ENCODE results near the gene ZNF175. TPM values are rescaled to one million over a fixed set of nuclear protein-coding genes. Genes with fewer than 3 reads are reported as not detected.
A peak's percentile ranks its signal among the peaks of the same experiment; 100 is the strongest.

Gene ZNF175
- total RNA-seq, 2 experiments from 2014 or later = 5.5 to 7.1 TPM

DNA sequence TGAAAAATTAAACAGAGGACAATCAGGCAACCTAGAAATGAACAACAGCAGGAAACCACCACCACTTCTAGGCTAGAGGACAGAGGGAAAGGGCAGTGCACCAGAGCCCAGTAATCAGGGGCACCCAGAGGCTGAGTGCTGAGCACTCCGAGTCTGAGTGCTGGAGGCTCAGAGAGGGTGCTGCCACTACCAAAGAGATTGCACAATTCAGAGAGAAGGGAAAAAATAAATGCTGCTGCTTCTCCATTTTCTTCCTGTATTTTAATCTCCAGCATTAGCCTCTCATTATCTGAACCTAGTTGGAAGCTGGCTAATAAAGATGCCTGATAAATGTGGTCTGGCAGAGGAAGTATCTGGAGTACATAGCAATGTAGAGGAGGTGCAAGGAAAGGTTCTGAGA, 11.8 kb upstream of the ZNF175 start:
- H3K36me3 Mint-ChIP-seq (ENCODE audit: low read depth) = no peaks in the 10 kb centered on the region
- ChIA-PET CTCF (no interaction called here), POLR2A (no interaction called here)
- no peaks in the 10 kb centered on the region for H3K4me1 Mint-ChIP-seq
- DNase-seq = no peak
- H3K27me3 Mint-ChIP-seq = peaks cover 31% of the 10 kb centered on the region
- no peak overlapping the region for H3K27ac Mint-ChIP-seq
- no peak overlapping the region for H3K4me3 Mint-ChIP-seq
- H3K9me3 Mint-ChIP-seq = no peaks in the 10 kb centered on the region

DNA sequence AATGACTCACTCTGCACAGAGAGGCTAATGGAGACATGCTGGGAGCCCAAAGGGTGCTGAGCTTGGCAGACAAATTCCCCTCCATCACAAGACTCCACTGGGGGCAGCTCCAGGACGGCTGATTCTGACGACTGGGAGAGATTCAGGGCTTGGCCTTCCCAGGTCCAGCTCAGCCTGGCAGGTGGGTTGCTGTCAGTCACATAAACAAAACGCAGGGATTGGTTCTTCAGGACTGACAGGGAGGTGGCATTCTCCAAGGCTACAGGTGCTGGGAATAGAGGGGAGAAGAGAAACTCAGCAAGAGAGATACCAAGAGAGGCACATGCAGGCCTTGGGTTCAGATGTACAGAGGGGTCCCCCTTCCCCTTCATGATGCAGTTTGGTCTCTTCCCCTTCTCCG, 10.7 kb upstream of the ZNF175 start:
- Mint-ChIP-seq H3K36me3 (ENCODE audit: low read depth) (no peaks in the 10 kb centered on the region), H3K9me3 (no peaks in the 10 kb centered on the region), H3K27ac (no peak overlapping the region), H3K4me3 (no peak overlapping the region), H3K27me3 (peaks cover 31% of the 10 kb centered on the region), H3K4me1 (no peaks in the 10 kb centered on the region)
- ChIA-PET POLR2A (no interaction called here), CTCF (no interaction called here)
- DNase-seq = no peak

DNA sequence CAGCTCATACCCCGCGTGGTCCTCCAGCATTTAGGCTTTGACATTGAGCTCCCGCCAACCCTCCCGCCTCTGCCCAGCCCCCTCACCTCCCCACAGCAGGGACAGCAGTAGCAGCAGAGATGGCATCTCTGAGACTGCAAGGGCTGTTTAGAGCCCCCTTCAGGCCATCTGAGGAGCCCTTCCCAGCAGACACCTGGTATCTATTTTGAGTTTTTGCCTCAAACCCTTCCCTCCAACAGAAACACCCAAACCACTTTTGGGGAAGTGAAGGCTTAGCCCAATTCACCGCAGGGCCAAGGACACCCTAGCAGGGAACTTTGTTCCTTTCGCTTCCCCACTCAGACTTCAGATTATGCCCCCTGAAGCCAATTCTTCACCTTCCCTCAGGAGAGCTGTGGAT, 6.3 kb upstream of the ZNF175 start:
- H3K27ac Mint-ChIP-seq = no peak overlapping the region
- H3K27me3 Mint-ChIP-seq = peaks cover 32% of the 10 kb centered on the region
- H3K36me3 Mint-ChIP-seq (ENCODE audit: low read depth) = peaks cover 4% of the 10 kb centered on the region
- H3K4me1 Mint-ChIP-seq = no peaks in the 10 kb centered on the region
- CTCF ChIA-PET = no interaction called here
- no peaks in the 10 kb centered on the region for H3K9me3 Mint-ChIP-seq
- POLR2A ChIA-PET = no interaction called here
- no peak overlapping the region for H3K4me3 Mint-ChIP-seq
- no peak for DNase-seq

DNA sequence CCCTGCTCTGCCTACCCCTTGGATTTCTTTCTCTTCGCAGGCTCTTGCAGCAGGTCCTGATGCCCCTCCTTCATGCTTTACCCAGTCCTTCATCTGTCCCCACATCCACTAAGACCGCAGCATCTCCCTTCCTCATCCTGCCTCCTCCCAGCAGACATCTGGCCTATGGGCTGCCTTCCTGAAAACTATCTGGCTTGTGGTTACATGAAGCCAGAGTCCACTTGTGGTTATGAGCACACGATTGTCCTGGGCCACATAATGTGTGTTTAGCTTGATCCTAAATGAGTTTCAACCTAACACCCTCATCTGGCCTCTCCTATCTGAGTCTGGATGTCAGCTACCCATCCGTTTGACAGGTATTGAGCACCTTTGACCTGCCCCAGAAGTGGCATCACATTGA, 5.5 kb upstream of the ZNF175 start:
- no peaks in the 10 kb centered on the region for H3K9me3 Mint-ChIP-seq
- ChIA-PET CTCF (interaction anchor here (0.6 kb wide), 1 partner anchor 1626 kb away, joined by 3 read pairs; no protein-coding TSS in a partner anchor), POLR2A (no interaction called here)
- H3K27me3 Mint-ChIP-seq = peaks cover 32% of the 10 kb centered on the region
- H3K36me3 Mint-ChIP-seq (ENCODE audit: low read depth) = peaks cover 4% of the 10 kb centered on the region
- peaks cover 4% of the 10 kb centered on the region for H3K4me1 Mint-ChIP-seq
- no peak overlapping the region for H3K27ac Mint-ChIP-seq
- DNase-seq = no peak
- H3K4me3 Mint-ChIP-seq = no peak overlapping the region

DNA sequence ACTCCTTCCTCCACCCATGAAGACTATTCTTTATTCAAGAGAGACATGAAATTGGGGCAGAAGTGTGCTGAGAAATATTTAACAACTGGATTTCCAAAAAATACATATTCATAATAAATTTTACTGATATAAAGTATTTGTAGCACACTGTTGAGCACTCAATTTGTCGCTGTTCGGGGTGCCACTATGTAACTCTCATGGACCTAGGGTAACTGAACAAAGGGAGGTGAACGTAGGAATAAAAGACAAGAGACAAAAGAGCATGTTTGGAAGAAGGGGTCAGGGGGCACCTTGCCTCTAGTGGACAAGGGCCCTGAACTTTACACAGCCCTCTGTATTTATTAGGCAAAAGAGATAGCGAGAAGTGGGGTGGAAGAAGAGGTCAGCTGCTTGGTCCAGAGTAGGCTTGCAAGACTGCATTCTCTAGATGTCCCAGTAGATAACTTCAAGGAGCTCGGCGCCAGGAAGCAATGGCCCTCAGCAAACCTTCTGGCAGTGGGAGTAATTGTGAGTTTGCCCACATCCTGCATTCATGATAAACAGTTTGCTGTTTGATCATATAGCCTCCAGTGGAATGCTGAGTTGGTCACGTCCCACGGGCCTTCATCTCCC, 4.5 kb upstream of the ZNF175 start:
- Mint-ChIP-seq H3K4me3 (no peak overlapping the region), H3K27ac (no peak overlapping the region), H3K36me3 (ENCODE audit: low read depth) (peaks cover 9% of the 10 kb centered on the region), H3K9me3 (no peaks in the 10 kb centered on the region), H3K27me3 (peaks cover 26% of the 10 kb centered on the region), H3K4me1 (peaks cover 12% of the 10 kb centered on the region)
- ChIA-PET POLR2A (interaction anchor here (0.6 kb wide), 1 partner anchor 28 kb away, joined by 3 read pairs; no protein-coding TSS in a partner anchor), CTCF (no interaction called here)
- DNase-seq = no peak

DNA sequence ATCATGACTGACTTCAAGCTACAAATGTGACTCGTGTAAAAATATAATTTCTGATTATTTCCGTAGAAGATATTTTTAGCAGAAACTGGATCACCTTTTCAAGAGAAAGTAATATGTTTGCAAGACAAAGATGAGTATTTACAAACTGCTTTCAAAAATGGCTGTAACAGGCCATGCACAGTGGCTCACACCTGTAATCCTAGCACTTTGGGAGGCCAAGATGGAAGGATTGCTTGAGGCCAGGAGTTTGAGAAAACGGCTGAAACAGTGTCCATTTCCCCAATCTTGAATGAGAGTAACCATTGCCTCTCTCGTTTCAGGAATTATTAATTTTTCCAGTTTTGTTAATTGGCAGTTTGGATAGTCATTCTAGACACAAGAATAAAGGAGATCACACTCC, 3.5 kb upstream of the ZNF175 start:
- no peak overlapping the region for H3K4me3 Mint-ChIP-seq
- no peak for DNase-seq
- POLR2A ChIA-PET = no interaction called here
- no peak overlapping the region for H3K27ac Mint-ChIP-seq
- H3K4me1 Mint-ChIP-seq = peaks cover 22% of the 10 kb centered on the region
- CTCF ChIA-PET = no interaction called here
- H3K9me3 Mint-ChIP-seq = no peaks in the 10 kb centered on the region
- peaks cover 18% of the 10 kb centered on the region for H3K36me3 Mint-ChIP-seq (ENCODE audit: low read depth)
- H3K27me3 Mint-ChIP-seq = peaks cover 26% of the 10 kb centered on the region

DNA sequence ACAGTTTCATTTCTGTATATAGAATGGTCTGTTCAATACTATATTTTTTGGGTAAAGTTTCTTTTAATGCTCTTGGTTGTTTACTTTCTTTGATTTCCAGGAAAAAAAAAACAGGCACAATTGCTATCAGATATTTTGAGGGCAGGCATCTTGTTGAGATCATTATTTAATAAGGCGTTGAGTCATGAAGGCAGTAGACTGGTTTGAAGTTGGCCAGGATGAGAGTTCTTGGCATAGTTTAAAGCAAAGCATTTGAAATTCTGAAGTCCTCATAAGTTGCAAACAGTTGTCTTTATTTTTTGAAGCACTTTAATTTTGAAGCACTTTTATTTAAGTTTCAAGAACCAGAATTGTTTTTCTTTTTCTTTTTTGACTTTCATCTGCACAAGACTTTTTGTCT, 2.6 kb upstream of the ZNF175 start:
- Mint-ChIP-seq H3K4me1 (peaks cover 22% of the 10 kb centered on the region), H3K4me3 (no peak overlapping the region), H3K36me3 (ENCODE audit: low read depth) (peaks cover 24% of the 10 kb centered on the region), H3K27ac (no peak overlapping the region), H3K9me3 (no peaks in the 10 kb centered on the region), H3K27me3 (peaks cover 26% of the 10 kb centered on the region)
- ChIA-PET POLR2A (no interaction called here), CTCF (no interaction called here)
- DNase-seq = no peak

DNA sequence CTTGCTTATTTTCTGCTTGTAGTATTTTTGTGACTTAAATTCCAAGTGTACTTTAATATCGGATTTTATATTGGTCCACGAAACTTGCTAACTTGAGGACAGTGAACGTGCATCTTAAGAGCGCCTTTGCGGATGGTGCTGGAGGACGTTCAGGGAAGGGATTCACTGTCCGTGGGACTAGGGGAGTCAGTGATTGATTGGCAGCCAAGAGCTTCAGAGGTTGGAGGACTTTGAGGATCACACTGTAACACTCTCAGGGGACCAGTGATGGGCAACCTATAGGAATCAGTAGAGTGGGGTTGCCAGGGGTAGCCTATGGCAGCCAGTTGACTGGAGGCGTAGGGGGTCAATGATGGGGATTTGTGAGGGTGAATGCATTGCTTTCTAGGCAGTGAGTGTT, 516 bp downstream of the ZNF175 start:
- ChIA-PET CTCF (no interaction called here), POLR2A (no interaction called here)
- Mint-ChIP-seq H3K4me3 (peak overlapping the region; percentile 93), H3K27ac (peak overlapping the region; percentile 33), H3K9me3 (no peaks in the 10 kb centered on the region), H3K36me3 (ENCODE audit: low read depth) (peaks cover 39% of the 10 kb centered on the region), H3K27me3 (peaks cover 13% of the 10 kb centered on the region), H3K4me1 (peaks cover 23% of the 10 kb centered on the region)
- no peak for DNase-seq

DNA sequence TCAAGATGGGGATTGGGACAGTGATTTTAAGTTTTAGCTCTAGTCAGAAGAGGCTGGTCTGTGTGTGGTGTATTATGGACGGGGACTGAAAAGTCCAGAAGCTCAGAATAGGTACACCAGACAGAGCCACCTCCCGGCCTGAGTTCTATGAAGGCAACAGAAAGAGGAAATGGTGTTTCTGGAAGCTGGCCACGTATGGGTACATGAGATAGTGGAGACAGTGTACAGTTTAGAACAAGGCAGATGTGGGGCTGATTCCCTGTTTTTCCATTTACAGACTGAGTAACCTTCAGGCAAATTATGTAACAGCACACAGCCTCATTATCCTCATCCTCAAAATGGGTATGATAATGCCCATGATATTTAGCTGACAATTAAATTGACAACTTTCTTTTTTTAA, 1.3 kb downstream of the ZNF175 start:
- Mint-ChIP-seq H3K27me3 (peaks cover 12% of the 10 kb centered on the region), H3K36me3 (ENCODE audit: low read depth) (peaks cover 47% of the 10 kb centered on the region), H3K4me1 (peaks cover 30% of the 10 kb centered on the region), H3K9me3 (peaks cover 6% of the 10 kb centered on the region), H3K27ac (no peak overlapping the region), H3K4me3 (no peak overlapping the region)
- ChIA-PET POLR2A (no interaction called here), CTCF (no interaction called here)
- no peak for DNase-seq

DNA sequence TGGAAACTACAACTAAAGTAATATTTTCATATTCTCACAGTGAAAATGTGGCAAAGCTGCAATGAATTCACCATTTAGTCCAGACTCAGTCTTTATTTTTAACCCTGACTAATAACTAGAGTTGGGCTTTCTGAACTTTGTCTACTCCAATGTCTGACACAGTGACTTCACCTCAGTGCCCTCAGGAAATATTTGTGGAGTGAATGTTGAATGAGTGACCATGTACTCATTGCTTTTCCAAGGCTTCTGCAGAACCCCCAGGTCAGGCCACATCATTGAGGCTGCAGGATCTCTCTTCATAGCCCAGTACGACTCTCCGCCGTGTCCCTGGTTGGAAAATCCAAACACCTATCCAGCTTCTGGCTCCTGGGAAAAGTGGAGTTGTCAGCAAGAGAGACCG, 1.8 kb downstream of the ZNF175 start:
- H3K9me3 Mint-ChIP-seq = peaks cover 6% of the 10 kb centered on the region
- no peak overlapping the region for H3K27ac Mint-ChIP-seq
- ChIA-PET CTCF (no interaction called here), POLR2A (no interaction called here)
- no peak for DNase-seq
- H3K36me3 Mint-ChIP-seq (ENCODE audit: low read depth) = peaks cover 48% of the 10 kb centered on the region
- H3K4me3 Mint-ChIP-seq = no peak overlapping the region
- peaks cover 30% of the 10 kb centered on the region for H3K4me1 Mint-ChIP-seq
- H3K27me3 Mint-ChIP-seq = peaks cover 10% of the 10 kb centered on the region

DNA sequence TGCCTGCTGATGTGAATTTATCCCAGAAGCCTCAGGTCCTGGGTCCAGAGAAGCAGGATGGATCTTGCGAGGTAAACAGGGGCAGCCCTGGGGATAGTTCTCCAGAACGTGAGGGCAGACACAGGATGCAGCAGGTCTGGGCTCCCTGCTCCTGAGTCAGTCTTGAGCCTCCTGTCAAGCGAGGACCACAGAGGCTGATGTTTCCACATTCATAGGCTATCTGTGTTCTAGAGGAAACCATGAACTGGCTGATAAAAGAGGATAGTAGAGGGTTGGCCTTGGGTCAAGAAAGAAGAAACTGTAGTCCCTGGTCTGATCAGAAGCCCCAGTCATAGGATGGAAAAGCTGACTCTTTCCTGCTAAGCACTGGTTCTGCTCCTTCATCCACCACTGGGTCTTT, 2.2 kb downstream of the ZNF175 start:
- Mint-ChIP-seq H3K4me3 (no peak overlapping the region), H3K27ac (no peak overlapping the region), H3K9me3 (peaks cover 6% of the 10 kb centered on the region), H3K4me1 (peaks cover 30% of the 10 kb centered on the region), H3K27me3 (peaks cover 6% of the 10 kb centered on the region), H3K36me3 (ENCODE audit: low read depth) (peaks cover 45% of the 10 kb centered on the region)
- no peak for DNase-seq
- ChIA-PET CTCF (no interaction called here), POLR2A (no interaction called here)

DNA sequence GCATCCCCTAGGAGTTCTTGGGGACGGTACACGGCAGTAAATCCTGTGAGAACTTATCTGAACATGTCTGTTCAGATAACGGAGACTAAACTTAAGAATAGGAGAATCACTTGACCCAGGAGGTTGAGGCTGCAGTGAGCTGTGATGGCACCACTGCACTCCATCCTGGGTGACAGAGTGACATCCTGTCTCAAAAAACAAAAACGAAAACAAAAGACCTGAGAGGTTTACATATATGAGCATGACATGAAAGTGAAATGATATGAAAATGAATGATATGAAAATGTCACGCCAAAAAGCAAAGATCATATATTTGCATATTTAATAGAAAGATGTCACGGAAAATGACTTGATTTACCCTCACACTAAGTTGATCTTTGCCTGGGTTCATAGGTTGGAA, 5.8 kb downstream of the ZNF175 start:
- Mint-ChIP-seq H3K4me3 (no peak overlapping the region), H3K27ac (no peak overlapping the region), H3K27me3 (no peaks in the 10 kb centered on the region), H3K36me3 (ENCODE audit: low read depth) (peaks cover 55% of the 10 kb centered on the region), H3K9me3 (peaks cover 8% of the 10 kb centered on the region), H3K4me1 (peaks cover 15% of the 10 kb centered on the region)
- DNase-seq = no peak
- ChIA-PET POLR2A (no interaction called here), CTCF (no interaction called here)

DNA sequence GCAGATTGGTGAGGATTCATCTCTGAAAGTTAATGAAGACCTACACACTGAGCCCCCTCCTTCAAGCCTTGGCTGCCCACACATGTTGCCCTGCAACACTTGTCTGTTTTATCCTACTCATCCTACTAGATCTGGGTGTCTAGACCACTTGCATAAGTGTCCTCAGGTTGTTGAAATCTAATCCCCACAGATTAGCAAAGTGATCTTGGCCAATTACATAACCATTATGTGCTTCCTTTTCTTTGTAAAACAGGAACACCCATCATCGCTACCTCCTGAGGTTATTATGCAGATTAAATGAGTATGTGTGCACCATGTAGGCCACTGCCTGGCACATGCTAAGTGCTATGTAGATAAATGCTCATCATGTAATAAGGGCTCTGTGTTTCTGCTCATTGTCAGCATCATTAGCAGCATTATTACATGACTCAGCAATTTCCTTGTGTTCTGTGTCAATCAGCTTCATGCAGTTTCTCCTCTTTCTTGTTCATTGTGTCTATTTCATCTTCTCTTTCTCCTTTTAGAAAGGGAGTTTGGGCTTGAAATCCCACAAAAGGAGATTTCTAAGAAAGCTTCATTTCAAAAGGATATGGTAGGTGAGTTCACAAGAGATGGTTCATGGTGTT, 15.1 kb downstream of the ZNF175 start:
- POLR2A ChIA-PET = no interaction called here
- H3K9me3 Mint-ChIP-seq = peaks cover 57% of the 10 kb centered on the region
- H3K27ac Mint-ChIP-seq = no peak overlapping the region

DNA sequence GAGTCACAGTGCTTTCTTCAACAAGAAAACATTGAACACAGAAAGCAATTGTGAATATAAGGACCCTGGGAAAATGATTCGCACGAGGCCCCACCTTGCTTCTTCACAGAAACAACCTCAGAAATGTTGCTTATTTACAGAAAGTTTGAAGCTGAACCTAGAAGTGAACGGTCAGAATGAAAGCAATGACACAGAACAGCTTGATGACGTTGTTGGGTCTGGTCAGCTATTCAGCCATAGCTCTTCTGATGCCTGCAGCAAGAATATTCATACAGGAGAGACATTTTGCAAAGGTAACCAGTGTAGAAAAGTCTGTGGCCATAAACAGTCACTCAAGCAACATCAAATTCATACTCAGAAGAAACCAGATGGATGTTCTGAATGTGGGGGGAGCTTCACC, 15.7 kb downstream of the ZNF175 start:
- no peaks in the 10 kb centered on the region for H3K27me3 Mint-ChIP-seq
- H3K4me1 Mint-ChIP-seq = no peaks in the 10 kb centered on the region
- peaks cover 58% of the 10 kb centered on the region for H3K9me3 Mint-ChIP-seq
- CTCF ChIA-PET = no interaction called here
- no peak overlapping the region for H3K4me3 Mint-ChIP-seq
- POLR2A ChIA-PET = no interaction called here
- DNase-seq = no peak
- peaks cover 65% of the 10 kb centered on the region for H3K36me3 Mint-ChIP-seq (ENCODE audit: low read depth)
- no peak overlapping the region for H3K27ac Mint-ChIP-seq

More for the DNA sequence above, 15.1 kb downstream of the ZNF175 start:
- CTCF ChIA-PET = no interaction called here
- Mint-ChIP-seq H3K27me3 (no peaks in the 10 kb centered on the region), H3K4me3 (no peak overlapping the region), H3K36me3 (ENCODE audit: low read depth) (peaks cover 71% of the 10 kb centered on the region), H3K4me1 (no peaks in the 10 kb centered on the region)
- DNase-seq = no peak

Measured in activated CD4-positive, alpha-beta memory T cell treated with anti-CD3 and anti-CD28 coated beads, Interleukin-2, amount 10 ng/mL, durations not matched to agents 7 days and 5 days (primary cell).